DOHH2 (cell line): ENCODE measurements around the gene F13A1.

ENCODE experiments used
- H3F3A ChIP-seq: fragments of 200-600 bp; sonication (generic), shearing (Covaris generic); 2 replicates; pipeline ENCODE4 v1.6.0; 2016; ENCODE audit warnings: antibody characterized with exemption, mild to moderate bottlenecking; ENCODE audit not compliant: control insufficient read depth, insufficient read depth
- H3K27ac ChIP-seq: fragments of 200-600 bp; sonication (generic); 2 replicates; pipeline ENCODE4 v1.5.1; 2014; ENCODE audit warnings: low read depth, mild to moderate bottlenecking, low read length, moderate library complexity
- H3K27me3 ChIP-seq: fragments of 200-600 bp; sonication (generic); 2 replicates; pipeline ENCODE4 v1.6.1; 2014; ENCODE audit warnings: mild to moderate bottlenecking, low read length, mixed read lengths; ENCODE audit not compliant: control insufficient read depth
- H3K36me3 ChIP-seq: fragments of 200-600 bp; sonication (generic); 2 replicates; pipeline ENCODE4 v1.6.1; 2014; ENCODE audit warnings: mild to moderate bottlenecking, low read length, moderate library complexity, mixed read lengths; ENCODE audit not compliant: control insufficient read depth
- H3K4me1 ChIP-seq: fragments of 200-600 bp; sonication (generic); 2 replicates; pipeline ENCODE4 v1.6.1; 2014; ENCODE audit warnings: mild to moderate bottlenecking, low read length, mixed read lengths; ENCODE audit not compliant: control insufficient read depth
- H3K4me2 ChIP-seq: fragments of 200-600 bp; sonication (generic); 2 replicates; pipeline ENCODE4 v1.6.0; 2014; ENCODE audit warnings: mild to moderate bottlenecking, low read length, moderate library complexity
- H3K4me3 ChIP-seq: fragments of 200-600 bp; sonication (generic); 2 replicates; pipeline ENCODE4 v1.5.1; 2014; ENCODE audit warnings: mild to moderate bottlenecking, low read length, mixed read lengths
- H3K79me2 ChIP-seq: fragments of 200-600 bp; sonication (generic); 2 replicates; pipeline ENCODE4 v1.6.1; 2014; ENCODE audit warnings: mild to moderate bottlenecking, low read length, mixed read lengths; ENCODE audit not compliant: control insufficient read depth
- H3K9me2 ChIP-seq: fragments of 200-600 bp; sonication (generic); replicated peaks from 2 replicates; pipeline ENCODE4 v1.6.1; 2014; ENCODE audit warnings: mild to moderate bottlenecking, low read length, mixed read lengths; ENCODE audit not compliant: control insufficient read depth
- H3K9me3 ChIP-seq: fragments of 200-600 bp; sonication (generic); 2 replicates; pipeline ENCODE4 v1.6.1; 2014; ENCODE audit warnings: antibody characterized with exemption, low read length, mixed read lengths; ENCODE audit not compliant: control insufficient read depth, insufficient read depth
- H4K20me1 ChIP-seq: fragments of 200-600 bp; sonication (generic); 2 replicates; pipeline ENCODE4 v1.6.0; 2014; ENCODE audit warnings: low read depth, mild to moderate bottlenecking, antibody characterized with exemption, low read length, moderate library complexity; ENCODE audit not compliant: control insufficient read depth, insufficient read depth
- CTCF ChIP-seq: fragments of 200-600 bp; sonication (generic); IDR thresholded peaks from one replicate; pipeline ENCODE4 v1.5.1; 2014; ENCODE audit warnings: antibody characterized with exemption, mild to moderate bottlenecking, low read depth, low read length; ENCODE audit not compliant: poor library complexity, severe bottlenecking
- EZH2phosphoT487 ChIP-seq: fragments of 200-600 bp; sonication (generic); IDR thresholded peaks from 2 replicates; pipeline ENCODE4 v1.6.1; 2017; ENCODE audit warnings: borderline replicate concordance, mild to moderate bottlenecking, antibody characterized with exemption, low read length, moderate library complexity, mixed read lengths

The F13A1 gene

GRCh38 chr6:6277413-6277812 is 43.0 kb downstream of the F13A1 start:
- TF ChIP-seq EZH2phosphoT487 (no peak), CTCF (no peak)
- Histone ChIP-seq H3K4me1 (peaks cover 7% of the 10 kb centered on the region), H3K9me3 (no peaks in the 10 kb centered on the region), H4K20me1 (no peaks in the 10 kb centered on the region), H3K27ac (no peak overlapping the region), H3K9me2 (no peaks in the 10 kb centered on the region), H3F3A (no peaks in the 10 kb centered on the region), H3K4me3 (no peak overlapping the region), H3K36me3 (no peaks in the 10 kb centered on the region), H3K4me2 (no peak overlapping the region), H3K79me2 (no peaks in the 10 kb centered on the region), H3K27me3 (0 out of 2 replicates have a peak, but pooled peaks cover 2% of the 10 kb centered on the region)

GRCh38 chr6:6270948-6271535 is 49.4 kb downstream of the F13A1 start:
- no peaks in the 10 kb centered on the region for H4K20me1 ChIP-seq
- no peak for TF ChIP-seq EZH2phosphoT487
- TF ChIP-seq CTCF, result no peak
- H3K36me3 ChIP-seq, result no peaks in the 10 kb centered on the region

GRCh38 chr6:6260196-6260722 is 60.2 kb downstream of the F13A1 start:
- Histone ChIP-seq H3K9me3 (no peaks in the 10 kb centered on the region), H3F3A (no peaks in the 10 kb centered on the region), H3K4me1 (no peaks in the 10 kb centered on the region), H4K20me1 (no peaks in the 10 kb centered on the region), H3K27me3 (no peaks in the 10 kb centered on the region), H3K79me2 (no peaks in the 10 kb centered on the region), H3K27ac (no peak overlapping the region), H3K4me3 (no peak overlapping the region), H3K9me2 (no peaks in the 10 kb centered on the region), H3K4me2 (no peak overlapping the region), H3K36me3 (no peaks in the 10 kb centered on the region)
- no peak for TF ChIP-seq EZH2phosphoT487
- no peak for TF ChIP-seq CTCF

More at GRCh38 chr6:6270948-6271535, 49.4 kb downstream of the F13A1 start:
- H3K9me2 ChIP-seq, result no peaks in the 10 kb centered on the region
- no peak overlapping the region for H3K4me3 ChIP-seq
- no peaks in the 10 kb centered on the region for H3K79me2 ChIP-seq
- 0 out of 2 replicates have a peak, but pooled peaks cover 2% of the 10 kb centered on the region for H3K27me3 ChIP-seq
- no peaks in the 10 kb centered on the region for H3K4me1 ChIP-seq
- no peaks in the 10 kb centered on the region for H3F3A ChIP-seq
- H3K4me2 ChIP-seq, result no peak overlapping the region
- no peaks in the 10 kb centered on the region for H3K9me3 ChIP-seq
- H3K27ac ChIP-seq, result no peak overlapping the region
